ENCODE results near the gene ASPSCR1. TPM values are rescaled to one million over a fixed set of nuclear protein-coding genes. Genes with fewer than 3 reads are reported as not detected.

The ASPSCR1 gene
- total and polyA plus RNA-seq, 2 of the 8 experiments (the other 6 are each of a cell fraction or from before 2014, with no cell fraction given), result 33.3 to 43.7 TPM

GRCh38 chr17:82035956-82036633 is 58.7 kb downstream of the ASPSCR1 start:
- CTCF ChIA-PET (ENCODE audit: partially characterized antibody), result interaction anchor here (0.6 to 1.9 kb wide), 13 partner anchors 14 to 169 kb away, joined by 3 to 11 read pairs (median 3); partner anchors contain the start of genes CENPX, GPS1, NOTUM and RFNG
- H4K91ac ChIP-seq (replicated peaks; ENCODE audit: insufficient read length, low read length), result no peak overlapping the region
- no peak for FAIRE-seq

More at GRCh38 chr17:82035956-82036633, 58.7 kb downstream of the ASPSCR1 start:
- no peak for DNase-seq (ENCODE audit: low read depth in 1 of 2, low spot score in 2 of 2)
- no peak overlapping the region for H2BK20ac ChIP-seq (ENCODE audit: low read length)
- H3K4me3 ChIP-seq (ENCODE audit: extremely low read depth in 1 of 4, insufficient read depth in 2 of 4, low read depth in 3 of 4, low read length in 4 of 4), result peak overlapping the region in 2 of 4 experiments; percentile 49 to 77; a peak in 5 of 8 replicates
- H3K56ac ChIP-seq (replicated peaks; ENCODE audit: insufficient read length, low read depth, low read length), result no peak overlapping the region
- H3K79me2 ChIP-seq (ENCODE audit: control insufficient read depth in 1 of 2, insufficient read depth in 2 of 2, low read length in 2 of 2), result peaks cover 0 to 2% of the 10 kb centered on the region in 2 experiments; a peak in 1 of 4 replicates
- H3K9me3 ChIP-seq (ENCODE audit: insufficient read depth in 2 of 2, low read depth in 1 of 2, low read length in 1 of 2), result no peaks in the 10 kb centered on the region
- POLR2A ChIA-PET (ENCODE audit: partially characterized antibody), result interaction anchor here (0.8 to 1.8 kb wide), 10 partner anchors 16 to 193 kb away, joined by 3 to 8 read pairs (median 4); no protein-coding TSS in a partner anchor
- H3K36me3 ChIP-seq (ENCODE audit: control insufficient read depth in 2 of 4, insufficient read depth in 4 of 4, low read length in 3 of 4), result no peaks in the 10 kb centered on the region; a peak in 1 of 8 replicates
- no peak overlapping the region for H4K5ac ChIP-seq (ENCODE audit: insufficient read length, low read depth, low read length)
- H3K4ac ChIP-seq (replicated peaks; ENCODE audit: insufficient read length, low read depth, low read length), result no peak overlapping the region
- no peak for TF ChIP-seq EZH2 (IDR thresholded peaks at IDR 0.05; ENCODE audit: low read depth, low read length, severe bottlenecking)
- no peak for TF ChIP-seq RXRA (IDR thresholded peaks at IDR 0.05; ENCODE audit: insufficient read depth, low read depth, low read length)
- TF ChIP-seq EGR1 (IDR thresholded peaks at IDR 0.05; ENCODE audit: borderline replicate concordance, low read depth, low read length), result no peak
- no peak for TF ChIP-seq MAFK (IDR thresholded peaks at IDR 0.05; ENCODE audit: low read depth, low read length)
- no peak for TF ChIP-seq JUND (IDR thresholded peaks at IDR 0.05; ENCODE audit: low read length)
- TF ChIP-seq BACH1 (IDR thresholded peaks at IDR 0.05; ENCODE audit: low read length), result no peak
- 89% methylated on average over 20 of the region's 20 CpGs; no CpG with 5 or more reads in 1 of the 2 experiments for WGBS, 2 experiments (ENCODE audit: extremely low coverage in 1 of 2, insufficient coverage in 1 of 2, insufficient read length in 1 of 2, insufficient replicate concordance in 2 of 2, low coverage in 1 of 2, low lambda C conversion rate in 2 of 2, missing lambda C conversion rate in 1 of 2)
- H3K23me2 ChIP-seq (ENCODE audit: low read depth, low read length), result peaks cover 13% of the 10 kb centered on the region; the same call in 1 of the 2 replicates
- no peak overlapping the region for H2BK120ac ChIP-seq (replicated peaks; ENCODE audit: low read depth, low read length)
- no peak overlapping the region for H4K8ac ChIP-seq (ENCODE audit: extremely low read depth, insufficient read depth, low read length)
- H3K9ac ChIP-seq (replicated peaks in 1 of 4; ENCODE audit: extremely low read depth in 1 of 4, low read depth in 3 of 4, low read length in 3 of 4), result no peak overlapping the region
- no peak overlapping the region for H3K27ac ChIP-seq (ENCODE audit: low read depth, low read length)
- H3K4me1 ChIP-seq (replicated peaks in 1 of 4; ENCODE audit: control insufficient read depth in 3 of 4, insufficient read depth in 4 of 4, low read length in 3 of 4), result peaks cover 3 to 11% (median 6%) of the 10 kb centered on the region in 4 experiments; a peak in 6 of 7 replicates
- H3K14ac ChIP-seq (ENCODE audit: insufficient read length), result no peak overlapping the region
- H2BK15ac ChIP-seq (ENCODE audit: low read length), result no peak overlapping the region
- no peak overlapping the region for H2AK5ac ChIP-seq (ENCODE audit: low read depth, low read length)
- no peak overlapping the region for H3K18ac ChIP-seq (ENCODE audit: extremely low read depth, low read length)
- H3K23ac ChIP-seq (ENCODE audit: insufficient read length), result no peak overlapping the region
- H2BK5ac ChIP-seq (ENCODE audit: low read depth, low read length), result no peak overlapping the region
- H3K4me2 ChIP-seq (ENCODE audit: insufficient read depth in 1 of 2, low read depth in 2 of 2, low read length in 2 of 2), result peak overlapping the region; percentile 73 to 90
- no peaks in the 10 kb centered on the region; a peak in 1 of 7 replicates for H3K27me3 ChIP-seq (replicated peaks in 1 of 4; ENCODE audit: control insufficient read depth in 3 of 4, extremely low read depth in 1 of 4, insufficient read depth in 3 of 4, low read length in 3 of 4)
- H3K79me1 ChIP-seq (ENCODE audit: low read depth, low read length), result peaks cover 3% of the 10 kb centered on the region; the same call in 1 of the 2 replicates
- H2BK12ac ChIP-seq (ENCODE audit: low read depth, low read length), result no peak overlapping the region
- peaks cover 2 to 8% of the 10 kb centered on the region in 2 experiments for H4K20me1 ChIP-seq (replicated peaks in 1 of 2; ENCODE audit: control insufficient read depth in 1 of 2, insufficient read depth in 2 of 2, low read length in 2 of 2)
- H2AFZ ChIP-seq (ENCODE audit: low read length), result no peak overlapping the region
